ENCODE data around the gene RTL5. TPM values are rescaled to one million over a fixed set of nuclear protein-coding genes. Genes with fewer than 3 reads are reported as not detected.

Gene RTL5
- polyA plus RNA-seq, 12 donors: 8.7 to 14.1 (median 11.1) TPM; not detected in 1

GRCh38 chrX:72080150-72080549 lies 51.6 kb downstream of the RTL5 start:
- no peak for DNase-seq

- no peak for DNase-seq
Measured at GRCh38 chrX:72079607-72080006, 52.1 kb downstream of the RTL5 start.

GRCh38 chrX:72078411-72078810 lies 53.3 kb downstream of the RTL5 start:
- no peak for DNase-seq

Other genes with a start within 250 kb of the RTL5 start
- gene NHSL2, start 221.1 kb downstream of the RTL5 start, polyA plus RNA-seq (ENCODE audit: insufficient read length in 12 of 12): 10 to 100 TPM in 3 of 12 donors, 1 to 10 TPM in 8, not detected in 1; 7.5 to 33.2 (median 9.5) TPM
- 10 to 100 TPM in 11 of 12 donors, not detected in 1; 25.5 to 52.0 (median 30.0) TPM for gene PIN4, start 49.8 kb upstream of the RTL5 start, polyA plus RNA-seq (ENCODE audit: insufficient read length in 12 of 12)
- gene ERCC6L, start 107.1 kb upstream of the RTL5 start, polyA plus RNA-seq (ENCODE audit: insufficient read length in 12 of 12): 1 to 10 TPM in 10 of 12 donors, not detected in 2; 1.2 to 3.5 (median 2.8) TPM
- gene RPS4X, start 145.3 kb upstream of the RTL5 start, polyA plus RNA-seq (ENCODE audit: insufficient read length in 12 of 12): 1,000 to 10,000 TPM in 11 of 12 donors, not detected in 1; 1,659 to 2,946 (median 1,962) TPM
- gene CITED1, start 174.0 kb upstream of the RTL5 start, polyA plus RNA-seq (ENCODE audit: insufficient read length in 12 of 12): 10 to 100 TPM in 11 of 12 donors, not detected in 1; 11.5 to 31.7 (median 15.7) TPM